SK-N-MC (cell line): ENCODE data around the gene AKT1S1.

Source experiments
- DNase-seq: peaks from one replicate; pipeline ENCODE4 v3.0.0-alpha.2; 2011; ENCODE audit warnings: low read depth, low spot score
- H3K27ac ChIP-seq: fragments of 200-600 bp; sonication (generic); 2 replicates; pipeline ENCODE4 v1.5.1; 2016; ENCODE audit warnings: mixed run types
- H3K36me3 ChIP-seq: fragments of 200-600 bp; sonication (generic); 2 replicates; pipeline ENCODE4 v1.6.1; 2017; ENCODE audit warnings: antibody characterized with exemption, low read length, mixed read lengths; ENCODE audit not compliant: insufficient read depth
- H3K4me3 ChIP-seq: fragments of 200-600 bp; sonication (generic); 2 replicates; pipeline ENCODE4 v1.5.1; 2016
- H3K9ac ChIP-seq: fragments of 200-600 bp; sonication (generic); 2 replicates; pipeline ENCODE4 v1.8.0; 2017; ENCODE audit warnings: mixed run types, mixed read lengths; ENCODE audit not compliant: insufficient read length
- H3K9me3 ChIP-seq: fragments of 200-600 bp; sonication (generic); 2 replicates; pipeline ENCODE4 v1.6.1; 2017; ENCODE audit warnings: low read depth, mild to moderate bottlenecking, antibody characterized with exemption, low read length, moderate library complexity, mixed read lengths
- EZH2 ChIP-seq: fragments of 200-600 bp; sonication (generic); IDR thresholded peaks from one replicate; pipeline ENCODE4 v1.6.1; 2017; ENCODE audit warnings: antibody characterized with exemption
- FOXP2 ChIP-seq: optimal IDR thresholded peaks from 2 replicates; pipeline ENCODE3; 2011; ENCODE audit warnings: mild to moderate bottlenecking, moderate library complexity; ENCODE audit not compliant: insufficient read depth; ENCODE audit errors: extremely low read length, control extremely low read depth
- POLR2AphosphoS5 ChIP-seq: IDR thresholded peaks from 2 replicates; pipeline ENCODE4 v1.6.1; 2012; ENCODE audit warnings: mild to moderate bottlenecking, low read depth, low read length, borderline replicate concordance

Gene AKT1S1

GRCh38 chr19:49920624-49921363 is 43.6 kb upstream of the AKT1S1 start:
- peaks cover 85% of the 10 kb centered on the region for H3K36me3 ChIP-seq
- H3K4me3 ChIP-seq, result no peak overlapping the region
- TF ChIP-seq FOXP2 (no peak), EZH2 (no peak), POLR2AphosphoS5 (no peak)
- no peak overlapping the region for H3K9ac ChIP-seq
- DNase-seq, result no peak
- no peak overlapping the region for H3K27ac ChIP-seq
- no peaks in the 10 kb centered on the region for H3K9me3 ChIP-seq

DNA sequence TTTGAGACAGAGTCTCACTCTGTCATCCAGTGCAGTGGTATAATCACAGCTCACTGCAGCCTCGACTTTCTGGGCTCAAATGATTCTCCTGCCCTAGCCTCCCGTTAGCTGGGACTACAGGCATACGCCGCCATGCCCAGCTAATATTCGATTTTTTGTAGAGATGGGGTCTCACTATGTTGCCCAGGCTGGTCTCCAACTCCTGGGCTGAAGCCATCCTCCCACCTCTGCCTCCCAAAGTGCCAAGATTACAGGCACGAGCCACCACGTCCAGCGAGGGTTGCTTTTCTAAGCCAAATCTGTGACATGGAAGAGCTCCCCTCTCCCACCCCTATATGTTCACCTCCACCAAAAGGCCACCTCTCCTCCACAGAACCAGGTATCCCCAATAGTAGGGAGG is 40.9 kb upstream of the AKT1S1 start:
- DNase-seq, result no peak
- Histone ChIP-seq H3K9ac (no peak overlapping the region), H3K36me3 (peaks cover 82% of the 10 kb centered on the region), H3K27ac (no peak overlapping the region), H3K4me3 (no peak overlapping the region), H3K9me3 (no peaks in the 10 kb centered on the region)
- TF ChIP-seq FOXP2 (no peak), POLR2AphosphoS5 (no peak), EZH2 (no peak)

GRCh38 chr19:49916839-49917733 is 39.9 kb upstream of the AKT1S1 start:
- peak overlapping the region; percentile 42; the same call in 1 of the 2 replicates for H3K27ac ChIP-seq
- no peak for DNase-seq
- no peak overlapping the region for H3K9ac ChIP-seq
- peaks cover 78% of the 10 kb centered on the region for H3K36me3 ChIP-seq
- no peak overlapping the region for H3K4me3 ChIP-seq
- no peak for TF ChIP-seq EZH2
- TF ChIP-seq FOXP2, result no peak
- TF ChIP-seq POLR2AphosphoS5, result no peak
- H3K9me3 ChIP-seq, result no peaks in the 10 kb centered on the region

DNA sequence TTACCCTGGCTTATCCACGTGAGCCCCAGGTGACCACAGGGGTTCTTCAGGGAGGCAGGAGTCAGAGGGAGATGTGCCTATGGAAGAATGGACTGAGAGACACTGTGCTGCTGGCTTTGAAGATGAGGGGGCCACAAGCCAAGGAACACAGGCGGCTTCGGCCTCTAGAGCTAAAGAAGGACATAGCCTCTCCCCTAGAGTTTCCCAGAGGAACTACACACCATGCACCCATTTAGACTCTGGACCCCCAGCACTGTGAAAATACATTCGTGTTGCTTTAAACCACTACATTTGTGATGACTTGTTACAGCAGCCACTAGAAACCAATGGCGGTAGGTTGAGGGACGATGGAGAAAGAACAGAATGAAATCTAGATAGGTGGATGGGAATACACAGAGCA is 38.1 kb upstream of the AKT1S1 start:
- Histone ChIP-seq H3K36me3 (peaks cover 69% of the 10 kb centered on the region), H3K9me3 (no peaks in the 10 kb centered on the region), H3K4me3 (no peak overlapping the region), H3K27ac (no peak overlapping the region), H3K9ac (no peak overlapping the region)
- no peak for DNase-seq
- TF ChIP-seq EZH2 (no peak), POLR2AphosphoS5 (no peak), FOXP2 (no peak)

GRCh38 chr19:49913720-49914119 is 36.6 kb upstream of the AKT1S1 start:
- no peak for DNase-seq
- TF ChIP-seq FOXP2, result no peak
- no peak for TF ChIP-seq EZH2
- TF ChIP-seq POLR2AphosphoS5, result no peak
- Histone ChIP-seq H3K27ac (no peak overlapping the region), H3K36me3 (peaks cover 79% of the 10 kb centered on the region), H3K9me3 (no peaks in the 10 kb centered on the region), H3K4me3 (no peak overlapping the region), H3K9ac (no peak overlapping the region)

GRCh38 chr19:49912965-49913685 is 36.0 kb upstream of the AKT1S1 start:
- no peak overlapping the region for H3K27ac ChIP-seq
- peak; percentile 34; the same call in 1 of the 2 replicates for TF ChIP-seq POLR2AphosphoS5
- no peak for TF ChIP-seq EZH2
- TF ChIP-seq FOXP2, result no peak
- DNase-seq, result no peak
- no peak overlapping the region for H3K4me3 ChIP-seq
- no peaks in the 10 kb centered on the region for H3K9me3 ChIP-seq
- H3K36me3 ChIP-seq, result peaks cover 80% of the 10 kb centered on the region
- H3K9ac ChIP-seq, result no peak overlapping the region

GRCh38 chr19:49911381-49912145 is 34.4 kb upstream of the AKT1S1 start:
- peak overlapping the region; percentile 50; the same call in 1 of the 2 replicates for H3K27ac ChIP-seq
- DNase-seq, result no peak
- TF ChIP-seq FOXP2 (no peak), POLR2AphosphoS5 (no peak; the same call in 1 of the 2 replicates)
- peaks cover 72% of the 10 kb centered on the region for H3K36me3 ChIP-seq
- no peak overlapping the region for H3K4me3 ChIP-seq
- no peaks in the 10 kb centered on the region for H3K9me3 ChIP-seq
- H3K9ac ChIP-seq, result no peak overlapping the region
